Activated T-helper 1 cell treated with anti-CD3 and anti-CD28 coated beads, Interleukin-12 subunit alpha, Interleukin-12 subunit beta, Interleukin-2, Interleukin-4 antibody, amounts not matched to agents 30 ng/mL and 10 ng/mL and 1 ng/mL, durations not matched to agents 14 hours and 24 hours and 36 hours (primary cell): Measurements from ENCODE around the gene ATG7. TPM values are rescaled to one million over a fixed set of nuclear protein-coding genes. Genes with fewer than 3 reads are reported as not detected.
"Not testable (repeated sequence)": the region's sequence is repeated elsewhere in the genome, so short reads cannot be mapped to it uniquely, and the experiment has no call there.

Experiments
- DNase-seq: peaks from one replicate; pipeline ENCODE4 v3.0.0; 2021; ENCODE audit warnings: low spot score
- H3K27ac Mint-ChIP-seq: one replicate; pipeline ENCODE4 v1.8.0; 2021; ENCODE audit warnings: mild to moderate bottlenecking, mixed read lengths
- H3K27me3 Mint-ChIP-seq: one replicate; pipeline ENCODE4 v1.8.0; 2022; ENCODE audit warnings: mild to moderate bottlenecking, moderate library complexity, mixed read lengths; ENCODE audit not compliant: insufficient read depth
- H3K36me3 Mint-ChIP-seq: one replicate; pipeline ENCODE4 v1.8.0; 2021; ENCODE audit warnings: low read depth, mixed read lengths
- H3K4me1 Mint-ChIP-seq: one replicate; pipeline ENCODE4 v1.8.0; 2021; ENCODE audit warnings: low read depth, mixed read lengths
- H3K4me3 Mint-ChIP-seq: one replicate; pipeline ENCODE4 v1.8.0; 2021; ENCODE audit warnings: mild to moderate bottlenecking, moderate library complexity, mixed read lengths
- H3K9me3 Mint-ChIP-seq: one replicate; pipeline ENCODE4 v1.8.0; 2021; ENCODE audit warnings: mixed read lengths
- intact Hi-C: fragments of 100-400 bp; cut with micrococcal nuclease; formaldehyde crosslinking; loops from one replicate; pipeline ENCODE4 v1.15.1; 2024
- total RNA-seq: library from RNA; stranded (reverse); gene quantifications from 2 replicates; pipeline ENCODE4 v1.2.3, GENCODE V29; 2022

ATG7 gene
- total RNA-seq, 1 donor from 2014 or later: 38.6 TPM

DNA sequence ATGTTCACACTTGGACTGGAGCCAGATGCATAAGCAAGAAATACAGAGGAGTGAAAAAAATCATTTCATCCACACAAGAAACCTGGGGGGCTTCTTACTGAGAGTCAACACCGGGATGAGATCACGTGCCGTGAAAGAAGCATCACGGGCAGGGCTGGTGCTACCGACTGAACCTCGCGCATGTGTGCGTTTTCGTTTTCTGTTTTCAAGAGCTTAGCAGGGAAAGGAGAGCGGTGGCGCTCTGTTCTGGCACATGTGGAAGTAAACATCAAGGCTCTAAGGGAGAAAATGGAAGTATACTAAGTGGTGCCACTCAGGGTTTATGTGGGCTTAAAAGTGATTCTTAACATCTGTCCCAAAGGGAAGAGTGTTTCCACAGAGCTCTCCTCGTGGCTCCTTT is 315.6 kb downstream of the ATG7 start:
- no peaks in the 10 kb centered on the region for H3K27me3 Mint-ChIP-seq
- no peak overlapping the region for H3K4me3 Mint-ChIP-seq
- H3K27ac Mint-ChIP-seq: no peak overlapping the region
- no peak for DNase-seq
- peaks cover 4% of the 10 kb centered on the region for H3K36me3 Mint-ChIP-seq
- intact Hi-C loops: no loop called here
- no peaks in the 10 kb centered on the region for H3K9me3 Mint-ChIP-seq
- H3K4me1 Mint-ChIP-seq: peaks cover 50% of the 10 kb centered on the region

- peaks cover 44% of the 10 kb centered on the region for H3K4me1 Mint-ChIP-seq
- no peak overlapping the region for H3K27ac Mint-ChIP-seq
- intact Hi-C loops: no loop called here
- H3K36me3 Mint-ChIP-seq: peaks cover 4% of the 10 kb centered on the region
- no peaks in the 10 kb centered on the region for H3K27me3 Mint-ChIP-seq
- no peak overlapping the region for H3K4me3 Mint-ChIP-seq
- H3K9me3 Mint-ChIP-seq: no peaks in the 10 kb centered on the region
- no peak for DNase-seq
These were observed 316.1 kb downstream of the ATG7 start for GRCh38 chr3:11588338-11588737.

DNA sequence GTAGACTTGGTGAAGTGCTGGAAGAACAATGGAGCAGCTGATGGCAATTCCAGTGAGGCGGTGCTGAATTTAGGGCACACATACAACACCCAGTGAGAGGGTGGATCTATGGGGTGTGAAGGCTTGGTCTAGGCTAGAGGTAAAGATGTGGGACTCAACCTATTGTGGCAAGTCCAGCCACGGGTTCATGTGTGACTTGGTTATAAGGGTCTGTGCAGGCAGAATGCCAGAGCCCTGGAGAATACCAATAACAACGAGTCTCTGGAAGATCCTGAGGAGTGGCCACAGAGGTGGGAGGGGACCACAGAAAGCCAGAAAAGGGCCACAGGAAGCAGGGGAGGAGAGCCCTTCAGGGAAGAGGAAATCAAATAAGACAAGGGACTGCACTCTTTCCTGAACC is 316.6 kb downstream of the ATG7 start:
- Mint-ChIP-seq H3K4me3 (no peak overlapping the region), H3K27me3 (no peaks in the 10 kb centered on the region), H3K4me1 (peaks cover 40% of the 10 kb centered on the region), H3K36me3 (peaks cover 4% of the 10 kb centered on the region), H3K9me3 (no peaks in the 10 kb centered on the region), H3K27ac (no peak overlapping the region)
- DNase-seq: no peak
- intact Hi-C loops: no loop called here

- intact Hi-C loops: no loop called here
- peaks cover 4% of the 10 kb centered on the region for H3K36me3 Mint-ChIP-seq
- no peaks in the 10 kb centered on the region for H3K27me3 Mint-ChIP-seq
- peaks cover 39% of the 10 kb centered on the region for H3K4me1 Mint-ChIP-seq
- no peak overlapping the region for H3K27ac Mint-ChIP-seq
- DNase-seq: no peak
- no peaks in the 10 kb centered on the region for H3K9me3 Mint-ChIP-seq
- no peak overlapping the region for H3K4me3 Mint-ChIP-seq
These were observed 317.5 kb downstream of the ATG7 start for GRCh38 chr3:11589706-11590105.

DNA sequence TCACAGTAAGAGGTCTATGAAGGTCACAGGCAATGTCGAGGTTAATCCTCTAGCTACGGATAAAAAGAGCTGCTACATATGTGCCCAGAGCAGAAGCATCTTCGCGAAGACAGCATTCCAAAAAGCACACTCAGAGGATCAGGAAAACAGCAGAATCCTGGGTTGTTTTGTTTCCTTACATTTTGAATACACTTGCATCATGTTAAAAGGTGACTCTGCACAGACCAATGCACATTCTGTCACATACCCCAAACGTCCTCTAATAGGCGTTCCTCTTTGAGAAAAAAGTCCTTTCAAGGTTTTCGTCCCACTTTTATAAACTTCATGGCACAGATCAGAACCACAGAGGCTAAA is 318.8 kb downstream of the ATG7 start:
- no peak for DNase-seq
- no peak overlapping the region for H3K27ac Mint-ChIP-seq
- H3K36me3 Mint-ChIP-seq: peaks cover 8% of the 10 kb centered on the region
- H3K4me3 Mint-ChIP-seq: no peak overlapping the region
- H3K9me3 Mint-ChIP-seq: no peaks in the 10 kb centered on the region
- intact Hi-C loops: no loop called here
- H3K4me1 Mint-ChIP-seq: peaks cover 39% of the 10 kb centered on the region
- H3K27me3 Mint-ChIP-seq: no peaks in the 10 kb centered on the region

- Mint-ChIP-seq H3K4me1 (peaks cover 39% of the 10 kb centered on the region), H3K4me3 (no peak overlapping the region), H3K27ac (no peak overlapping the region), H3K9me3 (no peaks in the 10 kb centered on the region), H3K36me3 (peaks cover 12% of the 10 kb centered on the region), H3K27me3 (no peaks in the 10 kb centered on the region)
- intact Hi-C loops: no loop called here
- no peak for DNase-seq
These were observed 319.4 kb downstream of the ATG7 start for GRCh38 chr3:11591391-11592282.

DNA sequence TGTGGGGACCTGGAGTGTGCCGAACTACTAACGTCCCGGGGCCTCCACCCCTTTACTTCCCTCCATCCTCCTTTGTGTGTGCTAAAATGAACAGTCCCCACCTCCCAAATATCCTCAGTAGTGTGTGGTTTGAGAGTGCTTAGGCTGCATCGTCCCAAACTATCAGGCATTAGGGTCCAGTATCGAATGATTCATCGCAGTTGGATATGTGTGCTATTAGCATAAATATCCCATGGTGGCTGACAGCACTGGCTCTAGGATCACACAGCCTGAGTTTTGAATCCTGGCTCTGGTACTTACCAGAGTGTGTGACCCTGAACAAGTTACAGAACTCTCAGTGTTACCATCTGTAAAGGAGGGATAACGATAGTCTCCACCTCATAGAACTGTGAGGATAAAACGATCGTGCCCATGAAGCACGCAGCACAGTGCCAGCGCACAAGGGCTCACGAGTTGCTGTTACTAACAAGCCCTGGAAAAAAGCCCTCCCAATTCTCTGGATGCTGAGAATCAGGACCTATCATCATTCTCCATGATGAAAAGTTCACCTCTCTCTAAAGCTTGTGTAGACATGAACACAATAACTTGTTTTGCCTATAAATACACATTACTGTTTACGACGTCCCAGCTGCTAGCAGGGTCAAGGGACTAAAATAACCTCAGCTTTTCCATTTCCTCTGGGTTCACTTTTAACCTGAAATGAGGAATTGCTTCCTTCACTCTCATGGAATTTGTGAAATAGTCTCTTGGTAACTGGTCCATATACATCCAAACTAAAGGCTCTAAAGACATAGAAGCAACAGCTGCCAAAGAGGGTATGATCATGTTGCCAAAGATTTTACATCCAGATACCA is 320.5 kb downstream of the ATG7 start:
- H3K27ac Mint-ChIP-seq: no peak overlapping the region
- H3K4me3 Mint-ChIP-seq: no peak overlapping the region
- H3K36me3 Mint-ChIP-seq: peaks cover 19% of the 10 kb centered on the region
- H3K4me1 Mint-ChIP-seq: peaks cover 35% of the 10 kb centered on the region
- peaks cover 8% of the 10 kb centered on the region for H3K9me3 Mint-ChIP-seq
- no peak for DNase-seq
- no peaks in the 10 kb centered on the region for H3K27me3 Mint-ChIP-seq
- intact Hi-C loops: no loop called here

DNA sequence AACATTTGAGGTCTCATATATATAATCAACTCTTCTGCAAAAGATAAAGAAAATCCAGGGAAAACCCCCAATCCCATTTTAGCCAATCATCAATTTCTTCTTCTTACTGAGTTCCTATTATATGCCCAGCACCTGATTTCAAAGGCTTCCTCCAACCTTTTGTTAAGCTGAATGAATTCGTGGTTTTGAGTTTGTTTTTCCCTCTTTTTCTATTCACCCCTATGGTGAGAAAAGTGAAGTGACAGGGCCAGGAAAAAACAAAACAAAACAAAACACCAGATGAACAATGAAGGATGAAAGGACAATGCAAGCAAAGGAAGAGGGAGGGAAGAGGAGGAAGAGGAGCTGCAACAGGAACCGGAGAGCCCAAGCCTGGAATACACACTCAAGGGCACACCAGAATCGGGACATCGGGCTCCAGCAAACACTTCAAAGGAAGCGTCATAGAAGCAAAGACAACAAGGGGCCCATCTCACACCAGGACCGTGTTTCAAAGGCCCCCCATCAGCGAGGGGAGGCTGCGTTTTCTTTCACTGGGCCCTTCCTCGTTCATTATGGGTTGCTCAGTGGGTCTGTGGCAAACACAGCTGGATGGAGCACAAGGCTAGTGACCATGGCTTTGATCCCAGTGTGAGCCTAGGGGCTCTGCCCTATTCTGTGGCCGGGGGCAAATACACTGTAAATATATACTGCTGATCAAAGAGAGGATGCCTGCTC is 321.3 kb downstream of the ATG7 start:
- H3K27me3 Mint-ChIP-seq: no peaks in the 10 kb centered on the region
- H3K4me3 Mint-ChIP-seq: no peak overlapping the region
- peaks cover 11% of the 10 kb centered on the region for H3K9me3 Mint-ChIP-seq
- H3K4me1 Mint-ChIP-seq: peaks cover 27% of the 10 kb centered on the region
- peaks cover 24% of the 10 kb centered on the region for H3K36me3 Mint-ChIP-seq
- no peak overlapping the region for H3K27ac Mint-ChIP-seq
- DNase-seq: no peak
- intact Hi-C loops: no loop called here

DNA sequence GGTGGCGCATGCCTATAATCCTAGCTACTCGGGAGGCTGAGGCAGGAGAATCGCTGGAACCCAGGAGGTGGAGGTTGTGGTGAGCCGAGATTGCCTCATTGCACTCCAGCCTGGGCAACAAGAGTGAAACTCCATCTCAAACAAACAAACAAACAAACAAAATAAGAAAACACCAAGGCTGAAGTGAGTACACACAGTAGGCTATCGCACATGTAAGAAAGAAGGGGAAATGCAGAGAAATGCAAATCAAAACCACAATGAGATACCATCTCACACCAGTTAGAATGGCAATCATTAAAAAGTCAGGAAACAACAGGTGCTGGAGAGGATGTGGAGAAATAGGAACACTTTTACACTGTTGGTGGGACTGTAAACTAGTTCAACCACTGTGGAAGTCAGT is 322.8 kb downstream of the ATG7 start:
- intact Hi-C loops, H3K4me3 Mint-ChIP-seq, H3K27me3 Mint-ChIP-seq, H3K27ac Mint-ChIP-seq, DNase-seq: not testable (repeated sequence)
- Mint-ChIP-seq H3K36me3 (peaks cover 31% of the 10 kb centered on the region), H3K9me3 (peaks cover 11% of the 10 kb centered on the region), H3K4me1 (peaks cover 18% of the 10 kb centered on the region)

DNA sequence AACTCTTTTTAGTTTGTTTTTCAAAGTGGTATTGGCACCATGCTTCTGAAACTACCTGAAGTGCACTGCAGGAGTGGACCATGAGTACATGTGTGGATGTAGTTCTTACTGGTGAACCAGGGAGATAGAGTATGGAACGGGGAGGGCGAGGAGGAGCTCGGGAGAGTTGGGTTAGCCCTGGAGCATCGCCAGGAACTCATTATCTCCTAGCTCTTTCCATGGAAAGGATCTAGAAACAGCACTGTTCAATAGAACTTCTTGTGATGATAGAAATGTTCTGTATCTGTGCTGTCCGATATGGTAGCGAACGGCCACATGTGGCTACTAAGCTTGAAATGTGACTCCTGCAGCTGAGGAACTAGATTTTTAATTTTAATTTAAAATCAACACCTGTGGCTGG is 324.2 kb downstream of the ATG7 start:
- intact Hi-C loops: no loop called here
- Mint-ChIP-seq H3K4me3 (no peak overlapping the region), H3K36me3 (peaks cover 41% of the 10 kb centered on the region), H3K27ac (no peak overlapping the region), H3K27me3 (no peaks in the 10 kb centered on the region), H3K4me1 (peaks cover 11% of the 10 kb centered on the region), H3K9me3 (peaks cover 11% of the 10 kb centered on the region)
- no peak for DNase-seq

GRCh38 chr3:11600501-11601282 is 328.5 kb downstream of the ATG7 start:
- Mint-ChIP-seq H3K9me3 (peaks cover 11% of the 10 kb centered on the region), H3K36me3 (peaks cover 40% of the 10 kb centered on the region)

GRCh38 chr3:11601446-11602238 is 329.4 kb downstream of the ATG7 start:
- peak overlapping the region; percentile 55 for H3K27ac Mint-ChIP-seq
- peaks cover 11% of the 10 kb centered on the region for H3K9me3 Mint-ChIP-seq

More at GRCh38 chr3:11600501-11601282, 328.5 kb downstream of the ATG7 start:
- Mint-ChIP-seq H3K27me3 (no peaks in the 10 kb centered on the region), H3K4me1 (peaks cover 19% of the 10 kb centered on the region), H3K27ac (no peak overlapping the region), H3K4me3 (no peak overlapping the region)
- no peak for DNase-seq
- intact Hi-C loops: no loop called here

More at GRCh38 chr3:11601446-11602238, 329.4 kb downstream of the ATG7 start:
- Mint-ChIP-seq H3K4me1 (peaks cover 28% of the 10 kb centered on the region), H3K27me3 (no peaks in the 10 kb centered on the region), H3K36me3 (peaks cover 37% of the 10 kb centered on the region), H3K4me3 (no peak overlapping the region)
- no peak for DNase-seq
- intact Hi-C loops: no loop called here
